Left forelimb (tissue), 1 donor: ENCODE measurements around the gene FBXO15.

Experiments used
- DNase-seq: peaks from one replicate; pipeline ENCODE4 v3.0.0-alpha.2; 2018; ENCODE audit warnings: low spot score

The FBXO15 gene

DNA sequence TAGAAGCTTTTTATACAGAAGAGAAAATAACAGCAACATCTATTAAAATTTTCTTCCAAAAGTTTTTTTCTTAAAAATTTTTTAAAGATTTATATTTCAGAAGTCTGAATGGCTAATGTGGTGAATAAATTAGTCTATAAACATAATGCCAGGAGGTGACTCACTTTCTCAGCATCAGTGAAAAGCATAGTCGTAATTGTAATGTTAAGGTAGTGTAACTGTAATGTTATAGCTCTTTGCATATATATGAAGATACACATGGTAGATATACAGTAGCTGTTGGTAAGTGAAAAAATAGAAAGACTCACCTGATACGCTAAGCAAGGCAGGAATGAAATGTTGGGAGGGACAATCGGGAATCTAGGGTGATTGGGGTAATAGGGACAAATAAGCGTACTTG is 6.2 kb upstream of the FBXO15 start:
- no peak for DNase-seq

DNA sequence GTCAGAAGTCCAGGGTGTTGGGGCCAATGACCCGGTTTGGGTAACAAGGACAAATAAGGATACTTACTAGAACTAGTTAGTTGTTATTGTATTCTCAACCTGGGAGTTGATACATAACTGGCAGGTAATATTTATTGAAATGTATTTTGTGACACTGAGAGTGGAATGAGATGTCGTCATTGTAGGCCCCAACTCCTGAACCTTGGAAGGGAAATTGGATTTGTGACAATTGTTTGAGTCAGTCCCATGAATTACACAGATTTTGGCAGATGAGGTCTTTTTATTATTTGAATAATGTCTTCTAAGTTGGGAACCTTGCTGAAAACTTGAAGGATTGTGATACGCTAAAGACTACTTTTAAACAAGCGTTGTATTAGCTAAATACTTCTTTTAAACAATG is 5.7 kb upstream of the FBXO15 start:
- DNase-seq: no peak

DNA sequence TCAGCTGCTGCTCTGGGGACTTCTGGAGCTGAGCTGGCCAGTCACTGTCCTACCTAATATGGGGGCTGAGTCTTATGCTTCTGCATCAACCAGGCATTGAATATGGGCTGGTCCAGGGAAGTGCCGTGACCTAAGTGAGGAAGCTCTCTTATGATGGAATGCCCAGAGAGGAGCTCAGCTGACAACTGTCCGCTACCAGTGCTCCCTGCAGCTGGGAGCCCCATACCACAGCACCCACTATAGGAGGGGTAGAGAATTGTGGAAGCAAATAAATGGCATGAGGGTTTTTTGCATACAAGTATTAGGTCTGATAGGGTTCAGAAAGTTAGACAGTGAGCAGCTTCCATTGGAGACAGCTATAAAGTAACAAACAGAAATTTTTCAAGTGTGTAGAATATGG is 5.2 kb upstream of the FBXO15 start:
- DNase-seq: no peak

DNA sequence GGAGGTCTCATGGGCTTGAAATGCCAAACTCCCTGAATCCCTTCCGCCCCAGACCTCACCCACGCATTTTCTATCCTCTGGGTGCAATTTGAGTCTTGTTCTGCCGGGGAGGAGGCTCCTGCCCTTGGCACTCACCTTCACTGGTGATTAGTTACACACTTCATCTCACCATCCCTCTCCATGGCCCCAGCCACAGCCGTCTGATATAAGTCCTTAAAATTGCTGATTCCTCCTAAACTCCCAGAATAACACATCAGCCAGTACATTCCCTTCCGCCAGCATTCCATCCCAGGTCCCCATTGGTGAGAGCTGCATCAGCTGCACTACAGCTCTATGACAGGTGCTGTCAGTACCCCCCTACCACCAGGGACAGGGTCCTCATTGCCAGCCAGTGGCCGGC is 4.6 kb upstream of the FBXO15 start:
- no peak for DNase-seq

DNA sequence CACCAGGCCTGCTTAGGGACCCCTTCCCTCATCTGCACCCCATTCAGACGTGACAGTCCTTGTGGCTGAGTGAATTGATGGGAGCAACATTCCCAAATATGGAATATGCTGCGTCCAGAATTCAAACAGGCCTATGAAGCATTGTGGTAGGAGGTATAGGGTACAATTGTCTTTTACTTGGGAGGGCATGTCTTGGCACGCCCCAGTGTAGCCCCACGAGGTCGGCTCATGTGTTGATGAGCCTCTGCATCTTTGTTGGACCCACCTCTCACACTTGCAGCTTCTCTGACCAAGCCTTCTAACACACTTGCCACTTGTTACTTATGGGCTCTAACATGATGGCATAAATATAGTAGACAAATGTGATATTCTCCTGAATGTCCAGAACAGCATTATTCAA is 2.2 kb upstream of the FBXO15 start:
- no peak for DNase-seq

DNA sequence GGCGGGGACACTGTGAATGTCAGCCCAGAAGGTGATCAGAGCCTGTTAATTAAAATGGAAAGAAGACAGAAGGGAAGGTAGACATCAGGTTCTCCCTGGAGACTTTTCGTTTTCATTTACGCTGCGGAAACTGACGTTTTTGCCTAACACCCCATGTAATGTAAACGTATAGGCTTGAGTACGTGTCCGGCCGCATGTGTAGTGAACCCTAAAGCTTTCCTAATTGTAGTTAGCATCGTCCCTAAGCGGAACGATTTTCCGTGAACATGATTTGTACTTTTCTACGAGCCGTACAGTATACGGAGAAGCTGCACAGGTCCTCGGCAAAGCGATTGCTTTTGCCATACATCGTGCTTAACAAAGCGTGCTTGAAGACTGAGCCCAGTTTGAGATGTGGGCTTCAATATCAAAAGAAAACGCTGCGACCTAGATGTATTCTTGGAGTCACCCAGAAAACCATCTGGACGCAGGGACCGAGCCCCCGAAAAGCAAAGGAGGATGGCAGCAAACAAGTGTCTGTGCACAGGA is 973 bp upstream of the FBXO15 start:
- DNase-seq: no peak

DNA sequence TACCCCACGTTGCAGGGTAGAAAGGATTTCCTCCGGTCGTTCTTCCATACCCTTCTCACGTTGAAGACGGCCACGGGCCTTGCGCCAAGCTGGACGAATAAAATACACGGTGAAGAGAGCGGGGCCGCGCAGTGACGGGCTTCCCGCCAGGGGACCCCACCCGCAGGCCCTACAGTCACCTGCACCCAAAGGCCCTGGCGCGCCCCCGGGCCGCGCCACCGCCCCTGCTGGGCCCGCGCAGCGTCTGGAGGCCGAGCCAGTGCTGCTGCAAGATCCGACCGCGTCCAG is 199 bp downstream of the FBXO15 start:
- DNase-seq: no peak

DNA sequence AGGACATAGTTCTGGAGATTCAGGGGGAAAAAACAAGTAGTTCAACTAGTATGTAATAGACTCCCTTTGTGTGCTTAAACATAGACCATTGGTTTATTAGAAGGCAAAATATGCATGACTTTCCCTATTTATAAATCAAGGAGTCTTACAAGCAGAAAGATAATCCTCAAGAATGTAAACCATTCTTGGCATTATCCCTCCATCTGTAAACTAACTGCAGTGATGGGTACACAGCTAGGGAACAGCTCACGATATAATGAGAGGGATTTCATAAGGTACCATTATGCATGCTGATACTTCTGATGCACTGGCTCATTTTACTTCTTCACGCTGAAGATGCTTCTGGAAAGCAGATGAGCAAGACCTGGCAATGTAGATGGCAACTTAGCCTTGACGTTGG is 878 bp downstream of the FBXO15 start:
- DNase-seq: no peak

DNA sequence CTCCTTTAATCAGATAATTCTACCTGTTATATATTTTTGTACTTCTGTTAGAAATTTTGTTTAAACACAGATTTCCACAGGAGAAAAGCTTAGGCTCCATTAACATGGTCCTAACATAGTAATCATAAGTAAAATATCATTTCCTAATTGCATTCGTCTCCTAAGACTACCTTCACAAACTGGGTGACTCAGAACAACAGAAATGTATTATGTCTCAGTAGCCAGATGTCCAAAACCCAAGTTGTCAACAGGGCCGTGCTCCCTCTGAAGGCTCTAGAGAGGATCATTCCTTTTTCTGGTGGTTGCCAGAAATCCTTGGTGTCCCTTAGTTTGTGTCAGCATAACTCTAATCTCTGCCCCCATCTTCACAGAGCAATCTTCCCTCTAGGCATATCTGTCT is 5.4 kb downstream of the FBXO15 start:
- DNase-seq: no peak

DNA sequence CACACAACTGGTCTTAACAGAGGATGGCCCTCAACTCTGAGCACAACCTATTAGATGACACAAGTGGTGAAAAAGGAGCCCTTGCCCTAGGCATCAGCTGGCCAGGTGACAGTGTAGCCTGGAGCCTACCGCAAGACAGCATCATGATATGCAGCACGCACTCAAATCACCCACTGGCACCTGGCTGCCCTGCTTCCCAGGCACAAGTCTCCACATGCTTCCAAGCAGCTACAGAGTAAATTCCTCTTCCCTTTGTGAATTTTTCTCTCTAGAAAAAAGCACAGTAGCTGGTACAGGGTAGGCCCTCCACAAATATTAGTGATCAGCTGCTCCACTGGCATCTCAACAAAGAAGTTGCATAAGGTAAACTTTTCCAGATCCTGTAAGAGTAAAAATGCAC is 6.0 kb downstream of the FBXO15 start:
- DNase-seq: no peak

DNA sequence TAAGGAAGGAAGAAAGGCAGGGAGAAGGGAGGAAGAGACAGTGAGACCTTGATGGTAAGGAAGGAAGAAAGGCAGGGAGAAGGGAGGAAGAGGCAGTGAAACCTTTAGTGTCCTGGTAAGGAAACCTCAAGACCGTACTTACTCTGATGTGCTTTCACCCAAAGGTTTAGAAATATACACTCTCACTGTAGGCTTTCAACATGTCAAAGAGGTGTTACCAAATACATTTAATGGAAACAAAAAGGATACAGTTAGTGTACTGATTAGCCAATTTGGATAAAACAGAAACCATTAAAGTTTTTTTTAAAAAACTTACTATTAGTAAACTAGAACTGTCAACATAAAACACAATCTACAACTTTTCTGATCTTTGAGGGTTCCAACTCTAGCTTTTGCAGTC is 7.1 kb downstream of the FBXO15 start:
- DNase-seq: no peak

DNA sequence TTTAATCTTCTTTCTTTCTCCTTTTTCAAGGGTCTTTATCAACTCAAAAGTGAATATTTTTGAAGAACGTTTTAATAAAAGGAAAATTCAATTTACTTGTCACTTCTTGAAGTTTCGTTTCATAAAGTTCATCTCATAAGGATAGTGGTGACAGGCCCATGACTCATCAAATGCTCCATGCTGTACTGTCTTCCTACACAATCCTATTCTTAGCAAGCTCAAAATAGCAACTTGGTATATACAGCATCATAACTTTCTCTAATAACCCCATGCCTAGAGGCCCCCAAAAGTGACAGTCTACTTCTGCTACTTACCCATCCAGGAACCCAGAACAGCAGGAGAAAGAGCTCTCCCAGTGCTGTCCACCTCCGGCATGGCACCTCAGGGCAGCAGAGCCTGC is 7.7 kb downstream of the FBXO15 start:
- no peak for DNase-seq

DNA sequence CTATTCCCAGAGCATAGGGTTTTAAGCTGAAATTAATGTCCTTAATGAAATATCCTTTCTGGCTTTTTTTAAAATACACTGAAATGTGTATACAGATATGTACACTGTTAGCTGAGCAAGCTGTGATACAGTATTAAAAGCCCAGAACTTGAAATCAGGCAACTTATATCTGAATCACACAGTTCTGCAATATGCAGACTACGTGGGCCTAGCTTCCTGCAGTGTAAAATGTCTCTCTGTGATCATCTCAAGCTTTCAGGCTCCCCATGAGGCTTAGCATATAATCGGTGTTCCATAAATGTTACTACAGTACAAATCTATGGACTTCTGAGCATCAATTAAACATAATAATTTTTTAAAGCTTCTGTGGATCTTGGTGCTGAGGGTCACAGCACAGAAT is 8.2 kb downstream of the FBXO15 start:
- DNase-seq: no peak

DNA sequence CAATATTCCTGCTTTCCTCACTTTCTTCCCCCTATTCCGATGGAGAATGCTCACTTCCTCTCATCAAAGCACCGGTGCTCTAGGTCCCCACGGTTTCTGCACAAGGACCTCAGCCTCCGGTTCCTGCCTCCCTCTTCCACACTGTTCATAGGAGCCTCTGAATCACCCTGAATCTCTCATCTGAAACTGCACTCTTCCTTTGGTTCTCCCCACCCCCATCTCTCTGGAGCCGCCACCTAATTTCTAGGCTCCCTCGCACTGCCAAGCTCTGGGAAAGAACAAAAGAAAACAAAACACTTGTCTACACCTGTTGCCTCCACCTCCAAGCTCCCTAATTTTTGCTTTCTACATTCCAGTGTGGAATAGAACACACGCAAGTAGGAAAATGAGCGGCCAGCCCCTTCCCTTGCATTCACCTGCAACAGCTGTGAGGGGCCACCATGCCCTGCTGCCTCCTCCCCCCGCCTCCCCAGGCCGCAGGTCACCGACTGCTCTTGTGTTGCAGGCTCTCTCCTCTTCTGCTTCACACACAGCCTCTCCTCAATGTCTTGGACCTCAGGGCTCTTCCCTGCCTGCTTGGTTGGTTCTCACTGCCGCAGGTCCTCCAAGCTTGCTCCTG is 9.6 kb downstream of the FBXO15 start:
- DNase-seq: no peak

DNA sequence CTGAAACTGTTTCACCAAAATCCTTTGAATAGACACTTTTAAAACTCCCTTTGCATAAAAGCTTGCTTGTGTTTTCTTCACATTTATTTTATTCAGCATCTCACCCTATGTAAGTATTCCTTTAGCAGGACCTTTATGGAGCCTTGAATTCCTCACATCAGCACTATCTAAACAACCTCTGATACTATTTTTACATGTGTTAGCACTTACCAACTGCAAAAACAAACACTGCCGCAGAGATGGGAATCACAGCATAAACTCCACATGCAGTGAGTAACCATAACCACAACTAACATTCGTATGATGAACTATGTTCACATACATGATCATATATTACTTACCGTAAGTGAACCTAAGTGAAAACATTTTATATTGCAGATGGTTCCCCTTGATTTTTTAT is 15.4 kb downstream of the FBXO15 start:
- no peak for DNase-seq

DNA sequence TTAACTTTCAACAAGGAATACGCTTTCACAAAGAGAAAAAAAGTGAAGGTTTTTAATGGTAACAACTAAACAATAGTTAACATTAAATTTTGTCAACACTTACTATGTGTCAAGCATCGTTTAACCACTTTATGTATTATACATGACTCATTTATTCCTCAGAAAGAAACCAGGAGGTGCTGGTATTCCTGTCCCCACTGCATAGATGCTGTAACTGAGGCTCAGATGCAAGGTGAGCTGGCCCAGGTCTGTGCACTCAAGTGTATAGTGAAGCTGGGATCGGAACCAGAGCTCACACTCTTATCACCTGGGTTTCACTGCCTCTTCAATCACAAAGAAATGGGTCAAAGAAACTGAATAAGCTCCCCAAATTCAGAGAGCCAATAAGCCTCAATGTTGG is 16.5 kb downstream of the FBXO15 start:
- no peak for DNase-seq

DNA sequence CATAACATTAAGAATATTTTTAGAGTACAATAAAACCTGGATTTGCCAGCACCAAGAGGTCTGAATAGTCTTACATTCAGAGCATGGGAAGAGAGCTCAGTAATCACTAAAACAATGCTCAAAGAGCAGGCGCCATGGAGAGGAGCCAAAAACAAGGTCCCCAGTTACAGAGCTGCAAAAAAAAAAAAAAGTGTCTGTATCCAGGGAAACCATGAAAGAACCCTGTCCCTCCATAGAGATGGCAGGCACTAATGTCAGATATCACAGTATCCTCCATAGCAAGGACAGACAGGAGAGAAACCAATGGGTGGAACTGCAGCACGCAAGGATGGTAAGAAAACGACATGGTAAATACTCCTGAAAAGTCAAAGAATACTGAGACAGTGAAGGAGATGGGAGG is 19.5 kb downstream of the FBXO15 start:
- DNase-seq: no peak

DNA sequence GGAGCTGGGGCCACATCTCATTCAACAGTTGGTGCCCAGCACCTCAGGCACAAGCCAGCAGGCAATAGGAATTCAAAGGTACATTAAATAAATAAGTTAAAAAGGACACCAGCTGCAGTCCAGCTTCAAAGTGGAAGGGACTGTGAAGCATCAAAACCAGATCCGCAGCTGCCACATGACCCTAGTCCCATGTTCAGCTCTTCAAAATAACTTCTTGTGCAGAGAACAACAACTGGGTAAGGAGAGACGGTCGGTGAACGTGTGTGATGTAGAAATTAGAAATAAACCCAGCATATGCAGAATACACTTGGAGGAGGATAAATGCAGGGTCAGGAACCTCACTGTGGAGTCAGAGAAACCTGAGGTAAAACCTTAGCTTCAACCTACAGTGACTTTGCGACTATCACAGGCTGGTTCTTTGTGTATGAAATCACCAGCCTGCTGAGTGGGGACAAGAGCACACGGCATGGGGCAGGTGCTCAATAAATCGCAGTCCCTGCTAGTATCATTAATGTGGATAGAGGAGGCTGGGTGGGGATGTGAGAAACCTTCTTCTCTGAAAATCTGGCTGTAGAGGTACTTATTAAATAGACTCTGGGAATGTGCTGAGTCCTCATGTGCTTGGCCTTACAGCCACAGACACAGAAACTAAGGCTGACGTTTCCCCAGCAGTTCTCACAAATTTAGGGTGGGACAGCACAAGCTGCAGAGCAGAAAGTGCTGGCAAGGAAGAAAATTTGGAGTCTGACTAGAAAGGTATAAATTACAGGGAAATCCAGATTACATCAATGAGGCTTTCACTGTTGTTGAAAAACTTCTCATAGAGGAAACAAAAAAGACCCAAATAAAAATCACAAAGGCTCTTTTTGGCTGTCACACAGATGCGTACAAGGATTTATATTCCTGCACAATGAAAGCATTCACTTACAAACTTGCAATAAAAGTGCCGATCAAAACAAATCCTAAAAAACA is 20.7 kb downstream of the FBXO15 start:
- no peak for DNase-seq

DNA sequence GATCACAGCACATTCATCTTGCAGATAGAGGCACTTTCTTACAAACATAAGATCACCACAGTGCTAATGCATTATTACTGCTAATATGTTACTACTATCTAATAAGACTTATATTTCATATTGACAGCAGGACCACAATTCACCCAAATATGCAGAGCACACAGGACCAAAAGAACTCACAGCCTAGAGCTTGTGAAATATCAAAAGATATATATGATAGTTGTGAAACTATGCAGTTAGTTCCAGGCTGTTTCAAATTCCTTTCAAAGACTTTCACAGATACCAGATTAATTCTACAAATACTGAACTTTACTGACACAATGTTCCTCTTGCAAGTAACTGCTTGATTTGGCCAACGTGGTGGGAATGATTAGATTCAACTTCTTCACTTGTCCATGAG is 23.0 kb downstream of the FBXO15 start:
- no peak for DNase-seq

DNA sequence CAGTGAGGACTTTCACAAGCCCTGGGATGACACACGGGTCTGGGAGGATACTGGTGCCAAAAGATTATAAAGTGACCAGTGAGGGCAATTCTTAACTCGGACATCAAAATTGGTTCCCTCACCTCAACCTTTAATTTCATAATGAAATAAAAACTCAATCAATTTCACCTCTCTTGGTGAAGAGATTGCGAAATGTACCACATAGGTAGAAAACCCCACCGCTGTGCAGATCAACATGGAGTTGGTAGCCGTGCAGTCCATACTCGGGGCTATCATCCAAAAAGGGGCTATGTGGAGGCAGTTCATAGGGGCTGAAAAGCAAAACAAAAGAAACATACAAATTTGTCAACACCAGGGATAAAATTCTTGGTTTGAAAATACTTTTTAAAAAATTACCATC is 24.4 kb downstream of the FBXO15 start:
- no peak for DNase-seq

DNA sequence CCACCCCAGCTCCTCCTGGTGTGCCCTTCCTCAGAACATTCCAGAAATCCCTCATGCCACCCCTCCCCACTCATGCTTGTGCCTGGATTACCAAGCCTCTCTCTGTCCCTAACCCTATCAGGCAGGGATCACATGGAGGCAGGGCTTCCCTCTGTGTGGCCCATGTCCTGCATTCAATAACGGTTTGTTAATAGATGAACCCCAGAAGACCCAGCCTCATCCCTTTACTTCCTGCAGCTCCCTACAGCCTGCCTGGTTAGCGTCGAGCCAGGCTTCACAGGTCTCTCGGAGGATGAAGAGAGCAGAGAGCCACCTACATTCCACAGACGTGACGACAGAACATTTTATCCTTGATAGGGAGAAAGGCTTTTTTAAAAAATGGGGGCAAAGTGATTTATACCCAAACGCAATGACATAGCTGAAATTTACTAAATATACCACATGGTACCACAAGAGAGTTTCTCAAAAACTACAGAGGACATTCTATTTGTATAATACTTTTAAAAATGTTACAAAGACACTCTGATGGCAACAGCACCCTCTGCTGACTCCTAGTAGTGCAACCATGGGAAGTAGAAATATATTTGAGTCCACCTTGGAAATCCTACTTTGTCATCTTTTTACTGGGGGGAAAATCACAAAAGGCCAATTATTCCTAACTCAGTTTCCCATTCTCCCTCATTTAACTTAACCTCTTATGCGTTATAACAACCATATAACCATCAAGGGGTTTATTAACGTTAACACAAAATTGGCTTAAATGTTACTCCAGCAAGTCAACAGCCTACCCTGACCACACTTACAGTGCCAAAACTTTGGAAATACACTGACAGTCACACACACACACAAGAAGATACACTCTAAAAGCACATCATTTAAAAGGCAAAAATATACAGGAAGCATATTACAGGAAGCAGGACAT is 30.7 kb downstream of the FBXO15 start:
- no peak for DNase-seq

DNA sequence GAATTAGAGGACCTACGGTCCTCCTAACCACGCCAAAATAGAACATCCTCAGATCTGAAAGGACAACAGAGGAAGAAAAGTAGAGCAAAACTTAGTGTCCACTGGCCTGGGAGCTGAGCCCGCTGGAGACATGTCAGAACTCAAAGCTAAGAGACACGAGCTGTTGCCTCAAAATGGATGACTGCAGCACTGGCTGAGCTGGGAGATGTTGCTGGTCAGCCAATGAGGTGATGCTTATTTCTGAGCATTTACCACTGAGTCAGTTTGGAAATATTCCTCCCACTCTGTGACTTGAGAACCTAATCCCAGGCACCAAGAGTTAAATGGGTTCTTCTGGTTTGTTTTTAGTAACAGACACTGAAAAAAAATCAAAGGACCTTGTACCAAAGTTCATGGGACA is 32.6 kb downstream of the FBXO15 start:
- DNase-seq: no peak

DNA sequence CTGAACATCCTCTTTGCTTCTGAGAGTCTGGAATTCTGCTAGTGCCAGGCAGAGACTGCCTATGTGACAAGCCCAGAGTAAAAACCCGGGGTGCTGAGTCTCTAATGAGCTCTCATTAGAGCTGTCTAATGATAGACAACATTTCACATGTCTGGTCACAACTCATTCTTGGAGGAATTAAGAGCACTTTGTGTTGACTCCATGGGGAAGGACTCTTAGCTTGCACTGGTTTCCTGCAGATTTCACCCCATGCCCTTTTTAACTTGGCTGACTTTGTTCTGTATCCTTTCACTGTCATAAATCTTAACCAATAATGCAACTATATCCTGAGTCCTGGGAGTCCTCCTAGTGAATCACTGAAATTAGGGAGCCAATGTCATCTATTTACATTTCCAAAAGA is 33.5 kb downstream of the FBXO15 start:
- no peak for DNase-seq
